ENCODE results near the gene SMARCA2.

DNA sequence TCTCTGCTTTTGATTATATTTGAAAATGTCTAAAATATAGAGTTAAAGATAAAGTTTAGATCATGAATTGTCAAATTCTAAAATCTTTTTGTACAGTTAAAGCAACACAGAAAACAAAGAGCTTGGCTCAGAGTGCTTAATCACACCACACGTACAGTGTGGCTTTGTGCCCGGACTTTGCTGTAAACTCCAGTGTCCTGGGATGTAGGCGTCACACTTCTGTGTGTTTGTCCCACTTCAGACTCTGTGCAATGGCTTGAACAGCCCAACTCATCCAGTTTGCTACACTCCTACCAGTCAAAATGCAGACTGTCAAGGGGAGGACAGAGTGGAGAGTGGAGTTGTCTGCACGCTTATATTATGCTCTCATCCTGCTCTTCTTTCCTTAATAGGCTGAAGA, 45.3 kb downstream of the SMARCA2 start:
- TF ChIP-seq, protein P1, sequence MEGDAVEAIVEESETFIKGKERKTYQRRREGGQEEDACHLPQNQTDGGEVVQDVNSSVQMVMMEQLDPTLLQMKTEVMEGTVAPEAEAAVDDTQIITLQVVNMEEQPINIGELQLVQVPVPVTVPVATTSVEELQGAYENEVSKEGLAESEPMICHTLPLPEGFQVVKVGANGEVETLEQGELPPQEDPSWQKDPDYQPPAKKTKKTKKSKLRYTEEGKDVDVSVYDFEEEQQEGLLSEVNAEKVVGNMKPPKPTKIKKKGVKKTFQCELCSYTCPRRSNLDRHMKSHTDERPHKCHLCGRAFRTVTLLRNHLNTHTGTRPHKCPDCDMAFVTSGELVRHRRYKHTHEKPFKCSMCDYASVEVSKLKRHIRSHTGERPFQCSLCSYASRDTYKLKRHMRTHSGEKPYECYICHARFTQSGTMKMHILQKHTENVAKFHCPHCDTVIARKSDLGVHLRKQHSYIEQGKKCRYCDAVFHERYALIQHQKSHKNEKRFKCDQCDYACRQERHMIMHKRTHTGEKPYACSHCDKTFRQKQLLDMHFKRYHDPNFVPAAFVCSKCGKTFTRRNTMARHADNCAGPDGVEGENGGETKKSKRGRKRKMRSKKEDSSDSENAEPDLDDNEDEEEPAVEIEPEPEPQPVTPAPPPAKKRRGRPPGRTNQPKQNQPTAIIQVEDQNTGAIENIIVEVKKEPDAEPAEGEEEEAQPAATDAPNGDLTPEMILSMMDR (IDR thresholded peaks at IDR 0.05), result no peak
- TF ChIP-seq EZH2 (IDR thresholded peaks at IDR 0.05; ENCODE audit: borderline replicate concordance, insufficient read depth, low read depth, low read length, poor library complexity, severe bottlenecking), result no peak
